Measurements from ENCODE around the gene CPNE2.
"Not testable (repeated sequence)": the region's sequence is repeated elsewhere in the genome, so short reads cannot be mapped to it uniquely, and the experiment has no call there.

The CPNE2 gene

GRCh38 chr16:57098188-57098841, 5.9 kb downstream of the CPNE2 start:
- no peak for DNase-seq (ENCODE audit: low read depth in 2 of 3, low spot score in 1 of 3)

GRCh38 chr16:57099965-57100364, 7.6 kb downstream of the CPNE2 start:
- DNase-seq (ENCODE audit: low read depth in 2 of 3, low spot score in 1 of 3): not testable (repeated sequence)

GRCh38 chr16:57100445-57100844, 8.1 kb downstream of the CPNE2 start:
- no peak for DNase-seq (ENCODE audit: low read depth in 2 of 3, low spot score in 1 of 3)

GRCh38 chr16:57102888-57103851, 10.8 kb downstream of the CPNE2 start:
- no peak for DNase-seq (ENCODE audit: low read depth in 2 of 3, low spot score in 1 of 3)

GRCh38 chr16:57104706-57105105, 12.3 kb downstream of the CPNE2 start:
- no peak for DNase-seq (ENCODE audit: low read depth in 2 of 3, low spot score in 1 of 3)

GRCh38 chr16:57105184-57105583, 12.8 kb downstream of the CPNE2 start:
- DNase-seq (ENCODE audit: low read depth in 2 of 3, low spot score in 1 of 3): no peak

- DNase-seq (ENCODE audit: low read depth in 2 of 3, low spot score in 1 of 3): no peak
Observed at GRCh38 chr16:57106767-57107166, 14.4 kb downstream of the CPNE2 start.

GRCh38 chr16:57107321-57107922, 15.0 kb downstream of the CPNE2 start:
- no peak for DNase-seq (ENCODE audit: low read depth in 2 of 3, low spot score in 1 of 3)

GRCh38 chr16:57108432-57108831, 16.0 kb downstream of the CPNE2 start:
- DNase-seq (ENCODE audit: low read depth in 2 of 3, low spot score in 1 of 3): no peak

GRCh38 chr16:57109259-57110105, 17.1 kb downstream of the CPNE2 start:
- not testable (repeated sequence) for DNase-seq (ENCODE audit: low read depth in 2 of 3, low spot score in 1 of 3)

GRCh38 chr16:57110937-57111336, 18.6 kb downstream of the CPNE2 start:
- DNase-seq (ENCODE audit: low read depth in 2 of 3, low spot score in 1 of 3): no peak

GRCh38 chr16:57111420-57111819, 19.0 kb downstream of the CPNE2 start:
- DNase-seq (ENCODE audit: low read depth in 2 of 3, low spot score in 1 of 3): no peak

- no peak for DNase-seq (ENCODE audit: low read depth in 2 of 3, low spot score in 1 of 3)
Observed at GRCh38 chr16:57112403-57113041, 20.1 kb downstream of the CPNE2 start.

GRCh38 chr16:57113042-57113453, 20.7 kb downstream of the CPNE2 start:
- no peak for DNase-seq (ENCODE audit: low read depth in 2 of 3, low spot score in 1 of 3)

- no peak for DNase-seq (ENCODE audit: low read depth in 2 of 3, low spot score in 1 of 3)
Observed at GRCh38 chr16:57113664-57114063, 21.3 kb downstream of the CPNE2 start.

GRCh38 chr16:57115168-57115513, 22.8 kb downstream of the CPNE2 start:
- DNase-seq (ENCODE audit: low read depth in 2 of 3, low spot score in 1 of 3): no peak

- no peak for DNase-seq (ENCODE audit: low read depth in 2 of 3, low spot score in 1 of 3)
Observed at GRCh38 chr16:57115514-57116182, 23.3 kb downstream of the CPNE2 start.

GRCh38 chr16:57118461-57119084, 26.2 kb downstream of the CPNE2 start:
- no peak for DNase-seq (ENCODE audit: low read depth in 2 of 3, low spot score in 1 of 3)

- DNase-seq (ENCODE audit: low read depth in 2 of 3, low spot score in 1 of 3): no peak
Observed at GRCh38 chr16:57123216-57123973, 31.0 kb downstream of the CPNE2 start.

All from stimulated activated CD4-positive, alpha-beta T cell treated with anti-CD3 and anti-CD28 coated beads, Interleukin-12 subunit alpha, Interleukin-12 subunit beta, amount 100 ng/mL, for 48 hours (primary cell).